HG03342 (cell line): ENCODE results near the gene UPF3A.

Experiments used
- ATAC-seq: cut with Tn5 transposase; IDR thresholded peaks from one replicate; pipeline ENCODE4 v1.9.1; 2021; ENCODE audit warnings: mild to moderate bottlenecking, moderate library complexity; ENCODE audit not compliant: unreplicated experiment

The UPF3A gene

GRCh38 chr13:114303700-114304327 is 22.4 kb downstream of the UPF3A start:
- no peak for ATAC-seq

GRCh38 chr13:114304346-114305034 is 23.1 kb downstream of the UPF3A start:
- ATAC-seq = no peak

- ATAC-seq = no peak
Measured at GRCh38 chr13:114309086-114309485, 27.7 kb downstream of the UPF3A start.

DNA sequence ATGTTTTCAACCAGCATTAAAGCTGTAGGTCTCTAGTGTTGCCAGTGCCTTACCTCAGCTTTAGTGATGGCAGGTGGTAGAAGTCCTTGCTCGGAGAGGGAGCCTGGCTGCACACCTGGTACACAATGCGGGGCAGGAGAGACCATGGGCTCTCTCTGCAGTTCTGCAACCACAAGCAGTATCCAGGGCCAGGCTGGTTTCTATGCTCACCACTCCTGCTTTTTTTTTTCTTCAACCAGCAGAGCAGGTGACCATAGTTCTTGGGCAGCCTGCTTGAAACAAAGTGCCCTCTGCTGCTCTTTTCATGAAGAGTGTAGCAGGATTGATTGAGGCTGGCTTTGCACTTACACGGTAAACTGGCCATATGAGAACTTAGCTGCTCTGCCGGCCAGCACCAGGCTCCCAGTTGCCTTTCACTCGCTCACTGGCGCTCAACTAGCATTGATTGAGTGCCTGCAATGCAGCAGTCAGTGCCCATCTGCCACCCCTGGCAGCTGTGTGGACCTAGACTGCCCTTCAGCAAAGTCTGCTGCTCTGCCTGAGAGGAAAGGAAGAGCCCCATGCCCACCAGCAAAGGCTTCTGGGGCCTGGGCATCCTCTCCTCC is 28.5 kb downstream of the UPF3A start:
- no peak for ATAC-seq

- ATAC-seq = no peak
Measured at GRCh38 chr13:114310956-114311355, 29.6 kb downstream of the UPF3A start.

DNA sequence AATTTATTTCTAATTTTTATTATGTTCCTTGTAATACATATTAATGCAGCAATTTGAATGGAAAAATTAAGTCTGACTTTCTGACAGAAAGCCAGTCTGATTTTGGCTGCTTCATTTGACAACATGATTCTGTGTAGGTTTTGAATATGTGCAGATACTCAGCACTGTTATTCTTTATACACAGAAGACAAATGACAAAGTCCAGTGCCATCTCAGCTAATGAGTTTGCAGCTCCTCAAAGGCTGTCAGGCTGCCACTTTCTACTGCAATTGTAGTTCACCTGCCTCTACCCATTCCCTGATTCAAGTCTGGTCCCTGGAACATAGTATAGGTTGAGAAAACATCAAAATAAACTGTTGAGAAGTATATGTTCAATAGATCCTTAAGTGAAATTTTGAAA is 30.0 kb downstream of the UPF3A start:
- no peak for ATAC-seq

GRCh38 chr13:114311908-114312307 is 30.5 kb downstream of the UPF3A start:
- no peak for ATAC-seq

- ATAC-seq = peak; percentile 31
Measured at GRCh38 chr13:114313061-114313860, 31.9 kb downstream of the UPF3A start.

DNA sequence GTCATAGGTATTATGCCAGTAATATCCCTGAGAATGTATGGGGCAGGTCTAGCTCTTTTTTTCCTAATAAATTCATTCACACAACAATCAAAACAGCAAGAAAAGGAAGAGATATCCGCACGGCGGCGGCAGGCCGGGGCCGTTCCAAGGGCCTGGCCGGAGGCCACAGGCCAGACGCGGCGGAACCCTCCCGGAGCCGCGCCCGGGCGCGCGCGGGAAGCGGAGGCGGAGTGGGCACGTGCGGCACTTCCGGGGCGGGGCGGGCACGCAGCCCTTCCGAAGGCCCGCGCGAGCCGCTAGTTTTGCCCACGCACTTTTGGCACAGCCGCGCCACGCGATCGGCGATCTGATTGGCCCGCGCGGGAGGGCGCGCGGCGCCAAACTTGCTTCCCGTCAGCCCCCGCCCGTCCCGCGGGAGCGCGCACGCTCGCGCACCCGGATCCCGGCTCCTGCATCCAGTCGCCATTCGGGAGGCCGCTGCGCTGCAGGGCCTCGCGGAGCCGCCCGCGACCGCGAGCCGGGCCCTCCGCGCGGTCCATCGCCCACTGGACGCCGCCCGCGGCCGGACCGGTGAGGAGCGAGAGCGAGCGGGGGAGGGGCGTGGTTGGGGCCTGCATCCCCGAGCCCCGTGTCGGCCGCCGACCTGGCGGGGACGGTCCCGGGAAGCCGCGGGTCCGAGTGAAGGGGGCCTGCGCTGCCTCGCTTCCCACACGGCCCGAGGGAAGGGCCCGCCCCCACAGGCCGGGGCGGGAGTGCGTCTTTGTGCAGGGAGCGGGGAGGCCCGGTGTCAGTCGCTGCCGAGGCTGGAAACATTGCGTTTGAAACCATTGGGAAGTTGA is 32.9 kb downstream of the UPF3A start, which contains the start of gene CHAMP1:
TSS of gene CHAMP1 (plus strand) at position 430 of the 839 bp plus-strand sequence. CDS start 9,340 bp downstream, outside the sequence.
- peak; percentile 80 for ATAC-seq

- ATAC-seq = peak; percentile 5
Measured at GRCh38 chr13:114315074-114315785, 33.8 kb downstream of the UPF3A start.

GRCh38 chr13:114318624-114319023 is 37.2 kb downstream of the UPF3A start:
- ATAC-seq = no peak

DNA sequence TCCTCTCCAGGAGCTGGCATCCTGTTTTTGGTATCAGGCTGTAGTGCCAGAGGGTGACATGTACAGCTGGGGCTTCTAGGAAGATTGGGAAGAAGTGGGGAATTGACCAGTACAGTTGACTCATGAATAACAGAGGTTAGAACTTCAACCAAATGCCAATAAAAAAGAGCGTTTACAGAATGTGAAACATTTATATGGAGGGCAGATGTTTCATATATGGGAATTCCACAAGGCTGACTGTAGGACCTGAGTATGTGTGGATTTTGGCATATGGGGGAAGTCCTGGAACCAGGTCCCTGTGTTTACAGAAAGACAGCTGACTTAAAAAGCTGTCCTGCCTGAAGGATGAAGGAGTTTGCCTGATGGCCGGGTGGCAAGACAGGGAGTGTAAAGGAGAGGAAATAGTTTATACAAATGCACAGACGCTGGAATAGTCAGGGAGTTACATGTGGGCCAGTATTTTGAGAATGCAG is 38.1 kb downstream of the UPF3A start:
- no peak for ATAC-seq

DNA sequence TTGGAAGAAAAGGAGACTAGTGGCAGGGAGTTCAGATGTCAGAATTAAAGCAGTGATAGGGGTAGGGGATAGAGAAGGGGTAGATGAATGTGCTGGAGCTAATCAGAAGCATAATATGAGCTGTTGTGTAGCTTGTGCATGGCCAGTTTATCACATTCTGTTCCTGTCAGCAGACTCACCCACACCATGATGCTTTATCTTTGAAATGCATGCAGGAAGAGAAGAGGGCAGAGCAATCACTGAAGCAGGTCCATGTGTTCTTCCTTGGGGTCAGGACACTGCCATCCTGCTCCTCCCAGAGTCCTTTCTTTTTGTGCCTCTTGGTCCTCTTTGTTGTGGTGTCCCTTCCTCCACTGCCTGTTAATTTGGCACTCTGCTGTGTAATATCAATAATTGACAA is 38.7 kb downstream of the UPF3A start:
- no peak for ATAC-seq

DNA sequence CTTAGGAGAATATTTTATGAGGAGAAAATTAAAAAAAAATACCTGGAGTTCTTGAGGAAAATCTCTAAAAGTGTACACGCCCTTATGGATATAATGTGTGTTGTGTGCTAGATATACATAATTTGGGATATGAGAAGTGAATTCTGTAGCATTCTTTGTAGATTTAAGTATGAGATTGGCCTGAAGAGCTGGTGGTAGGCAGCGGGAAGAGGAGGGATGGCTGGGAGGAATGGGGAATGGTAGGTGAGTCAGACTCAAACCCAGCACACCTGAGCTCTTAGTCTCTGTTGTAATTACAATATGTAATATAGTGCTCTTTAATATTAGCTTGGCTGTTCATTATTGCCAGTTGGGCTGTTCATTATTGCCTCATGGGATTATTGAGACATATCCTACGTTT is 39.9 kb downstream of the UPF3A start:
- no peak for ATAC-seq

DNA sequence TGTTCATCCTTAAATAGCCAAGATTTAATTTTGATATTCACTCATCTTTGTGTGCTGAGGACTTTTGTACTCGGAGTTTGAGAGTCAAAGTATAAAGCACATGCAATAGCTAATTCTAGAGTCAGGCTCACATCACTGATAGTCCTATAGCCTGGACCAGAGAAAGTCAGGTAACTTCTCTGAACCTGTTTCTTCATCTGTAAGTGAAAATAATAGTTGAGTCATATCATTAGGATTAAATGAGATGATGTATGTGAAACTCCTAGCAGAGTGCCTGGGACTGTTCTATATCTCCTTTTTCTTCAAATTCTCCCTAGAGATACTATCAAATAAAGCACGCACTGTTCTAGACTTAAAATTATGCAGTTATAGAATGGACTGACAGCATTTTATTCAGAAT is 41.9 kb downstream of the UPF3A start:
- ATAC-seq = no peak

DNA sequence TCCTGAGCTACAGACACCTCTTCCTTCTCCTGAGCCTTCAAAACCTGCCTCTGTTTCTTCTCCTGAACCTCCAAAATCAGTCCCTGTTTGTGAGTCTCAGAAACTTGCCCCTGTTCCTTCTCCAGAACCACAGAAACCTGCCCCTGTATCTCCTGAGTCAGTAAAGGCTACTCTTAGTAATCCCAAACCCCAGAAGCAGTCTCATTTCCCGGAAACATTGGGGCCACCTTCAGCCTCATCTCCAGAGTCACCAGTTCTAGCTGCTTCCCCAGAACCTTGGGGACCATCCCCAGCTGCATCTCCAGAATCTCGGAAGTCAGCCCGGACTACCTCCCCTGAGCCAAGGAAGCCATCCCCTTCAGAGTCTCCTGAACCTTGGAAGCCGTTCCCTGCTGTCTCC is 42.9 kb downstream of the UPF3A start:
- ATAC-seq = no peak

GRCh38 chr13:114325729-114326128 is 44.3 kb downstream of the UPF3A start:
- ATAC-seq = no peak

DNA sequence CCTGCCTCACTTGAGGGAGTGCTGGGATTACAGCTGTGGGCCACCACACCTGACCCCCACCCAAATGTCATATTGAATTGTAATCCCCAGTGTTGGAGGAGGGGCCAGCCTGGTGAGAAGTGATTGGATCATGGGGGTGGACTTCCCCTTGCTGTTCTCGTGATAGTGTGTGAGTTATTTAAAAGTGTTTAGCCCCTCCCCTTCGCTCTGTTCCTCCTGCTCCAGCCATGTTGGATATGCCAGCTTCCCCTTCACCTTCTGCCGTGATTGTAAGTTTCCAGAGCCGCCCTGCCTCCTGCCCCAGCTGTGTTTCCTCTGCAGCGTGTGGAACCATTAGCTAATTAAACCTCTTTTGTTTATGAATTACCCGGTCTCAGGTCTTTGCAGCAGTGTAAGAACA is 46.6 kb downstream of the UPF3A start:
- no peak for ATAC-seq

GRCh38 chr13:114328595-114328994 is 47.2 kb downstream of the UPF3A start:
- no peak for ATAC-seq

GRCh38 chr13:114330086-114330485 is 48.7 kb downstream of the UPF3A start:
- no peak for ATAC-seq
